SK-N-SH (cell line): Measurements from ENCODE around the gene ADCY1. TPM values are rescaled to one million over a fixed set of nuclear protein-coding genes. Genes with fewer than 3 reads are reported as not detected.

Experiments
- CTCF ChIA-PET: fragments of 300-600, 350-600 bp; formaldehyde crosslinking; extraction: SDS; loops from one replicate; lab custom pipeline; 2021; lab: Yijun Ruan, JAX
- POLR2A ChIA-PET: fragments of 350-600 bp; sonication (Branson Sonifier 250); formaldehyde crosslinking; extraction: SDS; loops from one replicate; lab custom pipeline; 2020; ENCODE audit warnings: antibody characterized with exemption, inconsistent platforms; lab: Yijun Ruan, JAX
- DNase-seq: peaks from one replicate; pipeline ENCODE4 v3.0.0; 2012
- H2AFZ ChIP-seq: fragments of 200-600 bp; sonication (generic); 2 replicates; pipeline ENCODE4 v1.8.1; 2016; ENCODE audit warnings: antibody characterized with exemption, mild to moderate bottlenecking, low read depth
- H3F3A ChIP-seq: fragments of 200-600 bp; sonication (generic); replicated peaks from 2 replicates; pipeline ENCODE3; 2016; ENCODE audit warnings: antibody characterized with exemption, mild to moderate bottlenecking; ENCODE audit not compliant: insufficient read depth
- H3K27ac ChIP-seq, 2 experiments: fragments of 200-500 bp in 1 of 2; fragments of 200-600 bp in 1 of 2; sonication (Bioruptor generic) in 1 of 2; sonication (generic), shearing (Covaris generic) in 1 of 2; 2 replicates each; pipeline versions ENCODE4 v1.5.1 to v1.6.1; 2014 to 2016; ENCODE audit warnings: low read depth in 2 of 2, inconsistent platforms in 1 of 2, low read length in 1 of 2, mild to moderate bottlenecking in 1 of 2, mixed read lengths in 1 of 2
- H3K27me3 ChIP-seq: fragments of 200-600 bp; sonication (generic), shearing (Covaris generic); 2 replicates; pipeline ENCODE4 v1.6.1; 2016; ENCODE audit warnings: mixed run types; ENCODE audit not compliant: insufficient read depth
- H3K36me3 ChIP-seq, 2 experiments: fragments of 200-500 bp in 1 of 2; fragments of 200-600 bp in 1 of 2; sonication (Bioruptor generic) in 1 of 2; sonication (generic) in 1 of 2; replicated peaks in 1 of 2; 2 replicates each; pipeline versions ENCODE3 to v1.5.1; 2014 to 2016; ENCODE audit warnings: low read length in 1 of 2, mild to moderate bottlenecking in 1 of 2; ENCODE audit not compliant: insufficient read depth in 2 of 2, control insufficient read depth in 1 of 2
- H3K4me1 ChIP-seq, 2 experiments: fragments of 200-500 bp in 1 of 2; fragments of 200-600 bp in 1 of 2; sonication (Bioruptor generic) in 1 of 2; sonication (generic), shearing (Covaris generic) in 1 of 2; 2 replicates each; pipeline versions ENCODE4 v1.5.1 to v1.6.1; 2014 to 2016; ENCODE audit warnings: low read depth in 1 of 2, low read length in 1 of 2, mixed run types in 1 of 2; ENCODE audit not compliant: insufficient read depth in 2 of 2, control insufficient read depth in 1 of 2
- H3K4me2 ChIP-seq: fragments of 200-600 bp; sonication (generic), shearing (Covaris generic); 2 replicates; pipeline ENCODE4 v1.6.1; 2017; ENCODE audit warnings: mixed run types
- H3K4me3 ChIP-seq, 2 experiments: fragments of 200-500 bp in 1 of 2; fragments of 200-600 bp in 1 of 2; sonication (Bioruptor generic) in 1 of 2; sonication (generic), shearing (Covaris generic) in 1 of 2; 2 replicates each; pipeline versions ENCODE4 v1.5.1 to v1.8.1; 2014 to 2016; ENCODE audit warnings: low read depth in 2 of 2, inconsistent platforms in 1 of 2, low read length in 1 of 2, mild to moderate bottlenecking in 1 of 2, mixed read lengths in 1 of 2, moderate library complexity in 1 of 2
- H3K79me2 ChIP-seq: fragments of 200-600 bp; sonication (generic); 2 replicates; pipeline ENCODE4 v1.8.1; 2017; ENCODE audit warnings: mild to moderate bottlenecking; ENCODE audit not compliant: insufficient read depth
- H3K9ac ChIP-seq: fragments of 200-600 bp; sonication (generic); 2 replicates; pipeline ENCODE4 v1.6.1; 2017; ENCODE audit warnings: mixed run types
- H3K9me2 ChIP-seq: fragments of 200-600 bp; sonication (generic); 2 replicates; pipeline ENCODE4 v1.6.1; 2017; ENCODE audit warnings: mixed run types
- H3K9me3 ChIP-seq: fragments of 200-600 bp; sonication (generic); 2 replicates; pipeline ENCODE4 v1.6.1; 2017; ENCODE audit warnings: mixed run types, mild to moderate bottlenecking, moderate library complexity
- H4K20me1 ChIP-seq: fragments of 200-600 bp; sonication (generic); 2 replicates; pipeline ENCODE4 v1.6.1; 2017; ENCODE audit warnings: mild to moderate bottlenecking, mixed run types; ENCODE audit not compliant: insufficient read depth
- CHD2 ChIP-seq: fragments of 150-350 bp; IDR thresholded peaks from 2 replicates; pipeline ENCODE4 v1.6.1; 2018; ENCODE audit warnings: low read length; ENCODE audit not compliant: partially characterized antibody
- ELF1 ChIP-seq: IDR thresholded peaks from 2 replicates; pipeline ENCODE4 v1.4.0; 2012
- EP300 ChIP-seq, 2 experiments: IDR thresholded peaks; 2 replicates each; pipeline versions ENCODE4 v1.4.0 to v1.6.1; 2012; ENCODE audit warnings: borderline replicate concordance in 1 of 2, low read depth in 1 of 2, low read length in 1 of 2
- FOSL2 ChIP-seq: IDR thresholded peaks from 2 replicates; pipeline ENCODE4 v1.4.0; 2012; ENCODE audit warnings: low read depth, mild to moderate bottlenecking, moderate library complexity, borderline replicate concordance
- GABPA ChIP-seq: IDR thresholded peaks from 2 replicates; pipeline ENCODE4 v1.4.0; 2012; ENCODE audit warnings: low read depth, mild to moderate bottlenecking
- GATA2 ChIP-seq: sonication (generic); formaldehyde crosslinking; IDR thresholded peaks from 2 replicates; pipeline ENCODE4 v1.5.0; 2020; ENCODE audit warnings: mild to moderate bottlenecking, missing genetic modification reagents
- MEF2A ChIP-seq: IDR thresholded peaks from 2 replicates; pipeline ENCODE4 v1.4.0; 2012; ENCODE audit warnings: low read depth, borderline replicate concordance
- MXI1 ChIP-seq: IDR thresholded peaks from 2 replicates; pipeline ENCODE4 v1.6.1; 2012; ENCODE audit warnings: mild to moderate bottlenecking, low read depth, low read length, improper control_type of control experiment
- NFIC ChIP-seq: IDR thresholded peaks from 2 replicates; pipeline ENCODE4 v1.4.0; 2012; ENCODE audit warnings: borderline replicate concordance
- POLR2AphosphoS5 ChIP-seq: IDR thresholded peaks from 2 replicates; pipeline ENCODE4 v1.6.1; 2012; ENCODE audit warnings: low read depth, low read length
- RAD21 ChIP-seq: IDR thresholded peaks from 2 replicates; pipeline ENCODE4 v1.6.1; 2012; ENCODE audit warnings: mild to moderate bottlenecking, low read length
- RCOR1 ChIP-seq: fragments of 150-350 bp; IDR thresholded peaks from 2 replicates; pipeline ENCODE4 v1.6.1; 2017; ENCODE audit warnings: antibody characterized with exemption, low read length
- RFX5 ChIP-seq: IDR thresholded peaks from 2 replicates; pipeline ENCODE4 v1.6.1; 2012; ENCODE audit warnings: mild to moderate bottlenecking, improper control_type of control experiment, low read length
- TCF12 ChIP-seq: IDR thresholded peaks from 2 replicates; pipeline ENCODE4 v1.4.0; 2012
- WGBS: methylation state at CpG from one replicate; pipeline ENCODE4 v1.1.6; 2017; ENCODE audit warnings: low lambda C conversion rate; 5-methylcytosine and 5-hydroxymethylcytosine counted together
- polyA plus RNA-seq, 3 experiments: library from polyadenylated mRNA; depleted of rRNA; stranded (reverse); fragments of >200 nt; gene quantifications; 2 replicates each; pipeline ENCODE4 v1.2.3, GENCODE V29; 2012
- TF ChIP-seq, protein P1 (sequence below): fragments of 150-350 bp; IDR thresholded peaks from 2 replicates; pipeline ENCODE4 v1.6.1; 2017; ENCODE audit warnings: antibody characterized with exemption, low read length, low read depth, borderline replicate concordance
- TF ChIP-seq, protein P2 (sequence below): IDR thresholded peaks from 2 replicates; pipeline ENCODE4 v1.4.0; 2012; ENCODE audit warnings: low read depth, borderline replicate concordance
- TF ChIP-seq, protein P3 (sequence below): IDR thresholded peaks from 2 replicates; pipeline ENCODE4 v1.4.0; 2012; ENCODE audit warnings: low read depth, borderline replicate concordance

The ADCY1 gene
- polyA plus RNA-seq, 1 of the 3 experiments (the other 2 are of a cell fraction): 0.16 TPM

DNA sequence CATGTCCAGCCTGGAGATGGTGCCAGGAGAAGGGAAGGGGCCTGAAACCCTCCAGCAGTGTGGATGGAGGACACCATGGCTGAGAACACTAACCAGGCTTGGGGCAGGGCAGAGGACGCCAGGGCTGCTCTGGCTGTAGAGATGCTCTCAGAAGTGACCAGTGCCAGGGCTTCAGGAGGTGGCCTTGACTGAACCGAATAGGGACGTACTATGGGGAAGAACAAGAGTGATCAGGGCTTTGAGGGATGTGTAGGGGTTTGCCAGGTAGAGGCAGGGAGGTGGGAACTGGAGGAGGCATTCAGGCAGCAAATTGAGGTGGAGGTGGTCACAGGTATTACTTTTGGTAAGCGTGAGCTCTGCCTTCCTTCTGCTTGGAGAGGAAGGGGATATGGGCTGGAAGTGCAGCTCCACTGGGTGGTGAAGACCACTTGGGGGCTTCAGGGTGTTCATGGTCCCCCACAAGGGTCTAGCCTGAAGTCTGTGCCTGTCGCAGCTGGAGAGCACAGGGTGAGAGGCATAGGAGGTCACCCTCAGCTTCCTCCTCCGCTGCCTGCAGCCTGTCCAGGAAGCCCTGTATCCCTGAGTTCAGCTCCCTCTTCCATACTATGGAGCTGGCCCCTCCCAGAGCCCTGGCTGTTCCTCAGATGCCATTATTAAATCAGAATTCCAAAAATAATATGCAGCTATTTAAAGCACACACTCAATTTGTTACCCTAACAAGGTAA, 27.8 kb downstream of the ADCY1 start:
- TF ChIP-seq RCOR1 (no peak), ELF1 (no peak), GATA2 (CRISPR knock-in tag) (no peak), MXI1 (no peak), FOSL2 (no peak), GABPA (no peak), NFIC (no peak), RAD21 (no peak), EP300 (IDR thresholded peaks at IDR 0.05; ENCODE audit: borderline replicate concordance in 1 of 2, low read depth in 1 of 2, low read length in 1 of 2) (no peak), MEF2A (no peak), RFX5 (no peak), POLR2AphosphoS5 (no peak), TCF12 (no peak), CHD2 (no peak)
- TF ChIP-seq, protein P1, sequence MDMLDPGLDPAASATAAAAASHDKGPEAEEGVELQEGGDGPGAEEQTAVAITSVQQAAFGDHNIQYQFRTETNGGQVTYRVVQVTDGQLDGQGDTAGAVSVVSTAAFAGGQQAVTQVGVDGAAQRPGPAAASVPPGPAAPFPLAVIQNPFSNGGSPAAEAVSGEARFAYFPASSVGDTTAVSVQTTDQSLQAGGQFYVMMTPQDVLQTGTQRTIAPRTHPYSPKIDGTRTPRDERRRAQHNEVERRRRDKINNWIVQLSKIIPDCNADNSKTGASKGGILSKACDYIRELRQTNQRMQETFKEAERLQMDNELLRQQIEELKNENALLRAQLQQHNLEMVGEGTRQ: no peak
- TF ChIP-seq, protein P2, sequence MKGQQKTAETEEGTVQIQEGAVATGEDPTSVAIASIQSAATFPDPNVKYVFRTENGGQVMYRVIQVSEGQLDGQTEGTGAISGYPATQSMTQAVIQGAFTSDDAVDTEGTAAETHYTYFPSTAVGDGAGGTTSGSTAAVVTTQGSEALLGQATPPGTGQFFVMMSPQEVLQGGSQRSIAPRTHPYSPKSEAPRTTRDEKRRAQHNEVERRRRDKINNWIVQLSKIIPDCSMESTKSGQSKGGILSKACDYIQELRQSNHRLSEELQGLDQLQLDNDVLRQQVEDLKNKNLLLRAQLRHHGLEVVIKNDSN: no peak
- TF ChIP-seq, protein P3, sequence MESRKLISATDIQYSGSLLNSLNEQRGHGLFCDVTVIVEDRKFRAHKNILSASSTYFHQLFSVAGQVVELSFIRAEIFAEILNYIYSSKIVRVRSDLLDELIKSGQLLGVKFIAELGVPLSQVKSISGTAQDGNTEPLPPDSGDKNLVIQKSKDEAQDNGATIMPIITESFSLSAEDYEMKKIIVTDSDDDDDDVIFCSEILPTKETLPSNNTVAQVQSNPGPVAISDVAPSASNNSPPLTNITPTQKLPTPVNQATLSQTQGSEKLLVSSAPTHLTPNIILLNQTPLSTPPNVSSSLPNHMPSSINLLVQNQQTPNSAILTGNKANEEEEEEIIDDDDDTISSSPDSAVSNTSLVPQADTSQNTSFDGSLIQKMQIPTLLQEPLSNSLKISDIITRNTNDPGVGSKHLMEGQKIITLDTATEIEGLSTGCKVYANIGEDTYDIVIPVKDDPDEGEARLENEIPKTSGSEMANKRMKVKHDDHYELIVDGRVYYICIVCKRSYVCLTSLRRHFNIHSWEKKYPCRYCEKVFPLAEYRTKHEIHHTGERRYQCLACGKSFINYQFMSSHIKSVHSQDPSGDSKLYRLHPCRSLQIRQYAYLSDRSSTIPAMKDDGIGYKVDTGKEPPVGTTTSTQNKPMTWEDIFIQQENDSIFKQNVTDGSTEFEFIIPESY: no peak
- TF ChIP-seq, all 33 proteins: peak for 0
- Histone ChIP-seq H3K9ac (no peak overlapping the region), H2AFZ (no peak overlapping the region), H3K9me2 (no peaks in the 10 kb centered on the region), H3K27me3 (no peaks in the 10 kb centered on the region), H3K27ac (peak overlapping the region in 1 of 2 experiments; percentile 76; a peak in 1 of 4 replicates), H3K36me3 (peaks cover 0 to 4% of the 10 kb centered on the region in 2 experiments), H3K4me3 (no peak overlapping the region), H3K4me1 (peaks cover 0 to 34% of the 10 kb centered on the region in 2 experiments; a peak in 1 of 4 replicates), H3F3A (no peaks in the 10 kb centered on the region), H3K4me2 (no peak overlapping the region), H4K20me1 (no peaks in the 10 kb centered on the region), H3K9me3 (no peaks in the 10 kb centered on the region), H3K79me2 (no peaks in the 10 kb centered on the region)
- WGBS: 38% methylated on average over 6 of the region's 6 CpGs
- CTCF ChIA-PET: no interaction called here
- DNase-seq: no peak
- POLR2A ChIA-PET: no interaction called here
